Eye (tissue), 1 donor: ENCODE measurements around the gene NHEJ1.

ENCODE experiments used
- DNase-seq: peaks from one replicate; pipeline ENCODE4 v3.0.0-alpha.2; 2015

The NHEJ1 gene

DNA sequence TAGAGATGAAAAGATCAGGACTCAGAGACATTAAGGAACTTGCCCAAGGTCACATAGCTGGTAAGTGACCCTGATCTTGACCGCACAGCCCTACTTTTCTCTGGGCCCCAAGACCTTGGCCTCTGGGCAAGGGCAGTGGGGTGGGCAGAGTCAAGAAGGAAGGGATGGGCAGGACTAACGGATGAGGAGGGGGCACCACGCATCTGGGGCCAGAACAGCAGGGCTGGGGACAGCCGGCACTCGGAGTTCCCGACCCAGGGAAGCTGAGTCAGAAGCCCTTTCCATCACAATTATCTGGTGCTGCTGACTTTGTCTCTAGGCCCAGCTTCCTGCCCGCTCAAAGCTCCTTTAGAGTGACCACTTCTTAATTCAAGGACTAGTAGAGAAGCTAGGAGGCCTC lies 133.7 kb downstream of the NHEJ1 start:
- DNase-seq: no peak

GRCh38 chr2:219025637-219026585 lies 134.7 kb downstream of the NHEJ1 start:
- no peak for DNase-seq
